Measurements from ENCODE around the gene KCTD15.

GRCh38 chr19:33815380-33816340, 19.0 kb downstream of the KCTD15 start:
- no peak for TF ChIP-seq RAD21 (IDR thresholded peaks at IDR 0.05)
- TF ChIP-seq ATF3 (IDR thresholded peaks at IDR 0.05), result no peak
- TF ChIP-seq TAF1 (conservative IDR thresholded peaks at IDR 0.05), result no peak
- TF ChIP-seq CTCF (IDR thresholded peaks at IDR 0.05; ENCODE audit: low read depth, low read length, missing input control), result no peak
- no peak for TF ChIP-seq MAX (IDR thresholded peaks at IDR 0.05)
- no peak for TF ChIP-seq YY1 (IDR thresholded peaks at IDR 0.05)
- TF ChIP-seq GABPA (IDR thresholded peaks at IDR 0.05 in 1 of 2, conservative IDR thresholded peaks at IDR 0.05 in 1 of 2), result no peak
- no peak for TF ChIP-seq EGR1 (IDR thresholded peaks at IDR 0.05; ENCODE audit: low read depth in 2 of 2)
- no peak for TF ChIP-seq FOXA1 (IDR thresholded peaks at IDR 0.05)
- no peak for TF ChIP-seq REST (IDR thresholded peaks at IDR 0.05)
- no peak for TF ChIP-seq JUND (IDR thresholded peaks at IDR 0.05)
- TF ChIP-seq SP1 (IDR thresholded peaks at IDR 0.05), result no peak
- TF ChIP-seq NR2F2 (IDR thresholded peaks at IDR 0.05), result no peak
